H4 (cell line): Measurements from ENCODE around the gene TSSC4. TPM values are rescaled to one million over a fixed set of nuclear protein-coding genes. Genes with fewer than 3 reads are reported as not detected.

Experiments used
- DNase-seq: peaks from one replicate; pipeline ENCODE4 v3.0.0-alpha.2; 2015; ENCODE audit warnings: low spot score
- total RNA-seq: library from RNA; depleted of rRNA; stranded (reverse); fragments of >200 nt; shearing (Covaris generic); gene quantifications from 2 replicates; pipeline ENCODE4 v1.2.3, GENCODE V29; 2014

Gene TSSC4
- total RNA-seq, 1 experiment from 2014 or later = 32.8 TPM

DNA sequence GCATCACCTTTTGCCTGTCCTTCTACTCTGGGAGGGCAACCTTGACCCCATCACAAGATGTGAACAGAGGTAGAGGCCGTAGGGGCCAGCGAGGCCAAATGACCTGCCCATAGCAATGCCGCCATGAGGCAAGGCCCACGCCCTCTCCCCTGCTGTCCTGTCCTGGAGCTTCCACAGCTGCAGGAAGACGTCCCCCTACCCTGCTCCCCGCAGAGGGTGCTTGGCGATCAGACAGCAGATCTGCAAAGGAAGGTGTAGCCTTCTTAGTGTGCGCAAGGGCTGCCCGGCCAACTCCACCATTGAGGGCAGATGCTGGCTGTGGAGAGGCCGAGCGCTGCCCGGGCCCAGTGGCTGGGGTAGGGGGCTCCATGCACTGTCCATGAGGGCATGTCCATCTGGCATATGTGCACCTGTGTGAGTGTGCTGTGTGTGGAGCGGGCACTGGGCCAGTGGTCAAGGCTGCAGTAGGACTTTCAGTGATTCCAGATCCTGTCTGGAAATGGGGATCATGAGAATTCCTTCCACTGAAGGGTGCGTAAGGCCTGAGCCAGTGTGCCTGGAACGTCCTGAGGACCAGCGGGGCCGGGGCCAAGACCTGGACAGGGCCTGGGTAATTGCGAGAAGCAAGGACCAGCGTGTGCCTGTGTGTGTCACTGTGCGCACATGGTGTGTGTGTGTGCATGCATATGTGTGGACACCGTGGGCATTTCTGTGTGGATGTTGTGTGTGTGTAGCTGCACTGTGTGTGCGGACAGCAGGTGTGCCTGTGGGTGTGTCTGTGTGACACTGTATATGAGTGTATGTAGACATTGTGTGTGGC is 32.8 kb downstream of the TSSC4 start:
- no peak for DNase-seq

DNA sequence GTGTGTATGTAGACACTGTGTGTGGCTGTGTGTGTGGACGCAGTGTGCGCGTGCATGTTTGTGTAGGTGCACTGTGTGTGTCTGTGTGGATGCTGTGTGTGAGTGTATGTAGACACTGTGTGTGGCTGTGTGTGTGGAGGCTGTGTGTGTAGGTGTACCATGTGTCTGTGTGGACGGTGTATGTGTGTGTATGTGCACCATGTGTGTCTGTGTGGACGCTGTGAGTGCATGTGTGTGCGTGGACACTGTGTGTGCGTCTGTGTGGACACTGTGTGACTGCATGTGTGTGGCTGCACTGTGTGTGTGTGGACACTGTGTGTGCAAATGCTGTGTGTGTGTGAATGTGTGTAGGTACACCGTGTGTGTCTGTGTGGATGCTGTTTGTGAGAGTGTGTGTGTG is 33.5 kb downstream of the TSSC4 start:
- DNase-seq = no peak

DNA sequence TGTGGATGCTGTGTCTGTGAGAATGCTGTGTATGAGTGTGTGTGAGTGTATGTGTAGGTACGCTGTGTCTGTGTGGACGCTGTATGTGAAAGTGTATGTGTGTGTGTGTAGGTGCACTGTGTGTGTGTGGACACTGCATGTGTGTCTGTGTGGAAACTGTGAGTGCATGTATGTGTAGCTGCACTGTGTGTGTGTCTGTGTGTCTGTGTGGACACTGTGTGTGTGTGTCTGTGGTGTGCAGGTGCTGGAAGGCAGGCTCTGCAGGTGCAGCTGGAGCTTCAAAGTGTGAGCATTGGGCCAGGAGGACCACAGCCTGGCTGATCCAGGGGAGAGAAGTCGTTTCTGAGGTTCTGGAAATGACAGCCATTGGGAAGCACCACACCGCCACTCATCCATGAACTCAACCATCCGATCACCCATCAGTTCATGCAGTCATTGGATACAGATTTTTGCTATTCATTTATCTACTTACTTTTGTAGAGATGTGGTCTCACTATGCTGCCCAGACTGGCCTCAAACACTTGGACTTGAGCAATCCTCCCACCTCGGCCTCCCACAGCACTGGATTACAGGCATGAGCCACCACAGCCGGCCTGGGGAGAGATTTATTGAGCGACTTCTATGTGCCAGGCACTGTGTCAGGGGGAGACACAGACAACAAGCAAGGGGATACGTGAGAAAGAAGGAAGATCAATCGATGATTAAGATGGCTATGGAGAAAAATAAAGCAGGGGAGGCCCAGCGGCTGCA is 34.1 kb downstream of the TSSC4 start:
- DNase-seq = no peak

DNA sequence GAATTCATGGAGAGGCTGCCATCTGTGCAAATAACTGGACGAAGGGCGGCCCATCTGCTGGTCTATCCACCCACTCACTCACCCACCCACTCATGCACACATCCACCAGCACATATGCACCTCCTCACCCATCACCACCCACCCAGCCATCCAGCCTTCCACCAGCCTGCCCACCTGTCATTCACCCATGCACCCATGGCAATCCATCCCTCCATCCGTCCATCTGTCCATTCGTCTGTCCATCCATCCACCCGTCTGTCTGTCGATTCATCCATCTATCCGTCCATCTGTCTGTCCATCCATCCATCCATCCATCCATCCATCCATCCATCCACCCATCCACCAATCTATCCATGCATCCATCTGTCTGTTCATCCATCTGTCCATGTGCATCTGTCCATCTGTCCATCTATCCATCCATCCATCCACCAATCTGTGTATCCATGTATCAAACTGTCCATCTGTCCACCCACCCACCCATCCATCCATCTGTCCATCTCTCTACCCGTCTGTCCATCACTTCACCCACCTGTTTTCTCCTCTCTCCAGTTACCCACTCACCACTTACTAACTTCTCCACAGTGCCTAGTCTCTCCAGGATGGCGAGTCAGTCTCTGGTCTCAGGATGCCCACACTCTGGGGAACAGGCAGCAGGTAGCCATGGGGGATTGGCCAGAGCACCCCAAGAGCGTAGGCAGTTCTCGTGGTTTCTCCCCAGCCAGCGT is 34.9 kb downstream of the TSSC4 start:
- DNase-seq = no peak

DNA sequence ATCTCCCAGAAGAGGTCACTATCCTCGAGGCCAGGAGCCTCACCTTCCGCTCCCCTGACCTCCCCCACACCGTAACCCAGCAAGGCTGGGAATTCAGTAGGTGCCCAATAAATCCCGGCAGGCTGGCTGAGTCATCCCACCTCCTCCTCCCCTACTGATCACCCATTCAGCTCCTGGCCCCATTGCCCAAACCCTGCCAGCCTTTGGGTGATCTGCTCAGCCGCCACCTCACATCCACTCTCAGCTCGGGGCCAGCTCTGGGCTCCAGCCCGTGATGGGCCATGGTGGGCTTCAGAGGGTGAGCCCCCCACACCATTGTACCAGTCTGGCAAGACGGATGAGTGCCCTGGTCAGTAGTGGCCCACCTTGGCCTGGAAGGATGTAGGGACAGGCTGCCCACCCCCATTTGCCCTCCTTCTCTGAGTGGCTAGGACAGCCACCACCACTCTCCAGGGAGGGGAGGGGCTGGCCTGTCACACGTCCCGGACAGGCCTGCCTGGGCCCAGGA is 35.5 kb downstream of the TSSC4 start:
- no peak for DNase-seq

DNA sequence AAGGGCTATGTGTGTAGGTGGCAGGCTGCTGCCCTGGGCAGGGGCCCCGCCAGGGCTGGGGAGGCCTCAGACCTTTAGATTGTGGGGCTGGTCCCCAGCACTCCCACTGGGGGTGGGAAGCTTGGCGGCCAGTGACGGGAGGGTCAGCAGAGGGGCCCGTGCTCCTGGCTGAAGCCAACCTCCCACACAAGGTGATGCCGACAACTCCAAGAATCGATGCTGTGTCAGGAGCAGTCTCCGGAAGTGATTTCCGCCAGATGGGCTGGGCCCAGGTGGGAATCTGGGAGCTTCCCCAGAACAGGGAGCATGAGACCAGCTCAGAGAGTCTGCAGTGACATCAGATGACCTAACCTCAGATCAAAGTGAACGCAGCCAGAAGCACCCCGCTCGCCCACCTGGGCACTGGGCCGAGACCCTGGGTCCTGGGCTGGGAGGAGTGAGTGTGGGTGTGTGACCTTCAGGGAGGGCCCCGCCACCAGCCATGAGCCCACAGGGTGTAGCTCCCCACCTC is 36.0 kb downstream of the TSSC4 start:
- no peak for DNase-seq

DNA sequence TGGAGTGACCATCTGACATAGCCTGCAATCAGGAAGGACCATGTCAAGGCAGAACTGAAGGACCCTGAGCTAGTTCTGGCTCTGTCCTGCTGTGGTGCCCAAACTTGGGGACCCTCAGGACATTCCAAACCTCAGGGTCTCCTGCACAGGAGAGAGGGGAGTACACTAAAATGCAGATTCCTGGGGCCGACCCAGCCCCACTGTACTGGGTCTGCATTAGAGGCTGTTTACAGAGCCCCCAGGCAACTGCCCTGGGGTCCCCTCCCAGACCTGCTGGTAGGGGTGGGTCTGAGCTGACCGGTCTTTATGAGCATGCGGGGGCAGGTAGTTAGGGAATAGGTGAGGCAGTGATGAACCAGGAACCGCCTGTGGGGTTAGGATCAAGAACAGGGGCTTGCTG is 37.0 kb downstream of the TSSC4 start:
- no peak for DNase-seq

DNA sequence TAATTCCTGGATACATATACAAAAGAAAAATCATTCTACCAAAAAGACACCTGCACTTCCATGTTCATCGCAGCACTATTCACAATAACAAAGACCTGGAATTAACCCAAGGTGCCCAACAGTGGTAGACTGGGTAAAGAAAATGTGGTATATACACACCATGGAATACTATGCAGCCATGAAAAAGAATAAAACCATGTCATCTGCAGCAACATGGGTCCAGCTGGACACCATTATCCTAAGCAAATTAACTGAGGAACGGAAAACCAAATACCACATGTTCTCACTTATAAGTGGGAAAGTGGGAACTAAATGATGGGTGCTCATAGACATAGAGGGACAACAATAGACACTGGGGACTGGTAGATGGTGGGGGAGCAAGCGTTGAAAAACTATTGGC is 39.3 kb downstream of the TSSC4 start:
- DNase-seq = no peak

DNA sequence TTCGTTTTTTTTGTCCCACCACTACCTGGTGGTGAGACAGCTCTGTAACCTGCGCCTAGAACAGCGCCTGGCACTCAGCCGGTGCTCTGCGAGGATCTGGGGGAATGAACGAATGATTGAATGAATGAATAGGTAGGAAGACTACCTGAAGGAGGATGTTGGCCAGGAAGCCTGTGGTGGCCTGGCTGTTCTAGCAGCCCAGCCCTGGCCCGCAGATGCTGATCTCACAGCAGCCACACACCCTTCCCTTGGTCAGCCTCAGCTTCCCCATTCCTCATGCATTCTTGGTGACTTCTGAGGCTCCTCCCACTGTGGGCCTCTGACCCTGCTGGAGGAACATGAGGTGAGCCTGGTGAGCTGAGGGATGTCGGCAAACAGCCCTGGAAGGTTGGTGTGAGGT is 40.1 kb downstream of the TSSC4 start:
- DNase-seq = no peak

DNA sequence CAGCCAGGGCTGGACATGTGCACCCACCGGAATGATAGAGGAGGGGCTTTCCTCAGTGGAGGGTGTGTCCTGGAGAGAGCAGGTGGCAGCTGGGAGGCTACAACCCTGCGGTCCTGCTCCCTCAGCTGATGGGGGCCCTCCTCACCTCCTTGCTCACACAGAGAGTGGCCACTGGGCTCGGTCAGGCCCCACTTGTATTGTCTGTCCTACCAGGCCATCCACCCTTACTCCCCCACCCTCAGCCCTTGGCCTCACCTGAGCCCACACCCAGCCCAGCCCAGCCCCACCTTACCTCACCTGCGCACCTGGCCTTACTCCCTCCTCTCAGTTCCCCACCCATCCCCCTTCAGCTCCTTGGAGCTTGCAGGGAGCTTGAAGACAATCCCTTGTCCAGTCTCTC is 40.6 kb downstream of the TSSC4 start:
- DNase-seq = no peak

DNA sequence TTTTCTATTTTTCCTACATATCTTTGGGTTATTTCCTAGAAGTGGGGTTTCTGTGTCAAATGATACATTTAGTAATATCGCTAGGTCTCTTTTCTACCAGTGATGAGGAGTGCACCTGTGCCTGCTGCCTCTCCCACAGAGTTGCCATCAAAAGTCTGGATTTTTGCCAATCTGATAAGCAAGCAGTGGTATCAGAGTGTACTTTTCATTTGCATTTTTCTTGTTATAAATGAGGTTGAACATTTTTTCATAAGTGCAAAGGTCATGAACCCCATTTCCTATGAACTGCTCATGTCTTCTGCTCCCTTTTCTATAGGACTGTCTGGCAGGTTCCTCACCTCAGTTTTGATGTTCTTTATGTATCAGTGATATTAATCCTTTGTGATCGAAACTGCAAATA is 42.0 kb downstream of the TSSC4 start:
- DNase-seq = no peak

DNA sequence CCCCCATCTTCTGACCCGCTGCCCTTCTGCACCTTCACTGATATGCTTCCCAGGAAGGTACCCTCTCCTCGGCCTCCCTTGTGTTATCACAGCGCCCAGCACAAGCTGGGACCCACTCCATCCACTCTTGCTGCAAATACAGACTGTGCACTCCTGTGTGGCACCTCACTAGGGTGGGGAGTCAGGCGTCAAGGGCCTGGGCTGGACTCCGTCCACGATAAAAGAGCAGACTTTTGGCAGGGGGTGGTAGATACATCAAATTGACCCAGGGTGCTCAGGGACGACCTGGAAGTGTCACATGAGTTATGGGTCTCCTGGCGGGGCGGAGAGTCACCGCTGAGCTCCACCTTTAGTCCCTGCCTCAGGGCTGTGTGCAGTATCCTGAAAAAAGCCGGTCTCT is 42.9 kb downstream of the TSSC4 start:
- DNase-seq = no peak

DNA sequence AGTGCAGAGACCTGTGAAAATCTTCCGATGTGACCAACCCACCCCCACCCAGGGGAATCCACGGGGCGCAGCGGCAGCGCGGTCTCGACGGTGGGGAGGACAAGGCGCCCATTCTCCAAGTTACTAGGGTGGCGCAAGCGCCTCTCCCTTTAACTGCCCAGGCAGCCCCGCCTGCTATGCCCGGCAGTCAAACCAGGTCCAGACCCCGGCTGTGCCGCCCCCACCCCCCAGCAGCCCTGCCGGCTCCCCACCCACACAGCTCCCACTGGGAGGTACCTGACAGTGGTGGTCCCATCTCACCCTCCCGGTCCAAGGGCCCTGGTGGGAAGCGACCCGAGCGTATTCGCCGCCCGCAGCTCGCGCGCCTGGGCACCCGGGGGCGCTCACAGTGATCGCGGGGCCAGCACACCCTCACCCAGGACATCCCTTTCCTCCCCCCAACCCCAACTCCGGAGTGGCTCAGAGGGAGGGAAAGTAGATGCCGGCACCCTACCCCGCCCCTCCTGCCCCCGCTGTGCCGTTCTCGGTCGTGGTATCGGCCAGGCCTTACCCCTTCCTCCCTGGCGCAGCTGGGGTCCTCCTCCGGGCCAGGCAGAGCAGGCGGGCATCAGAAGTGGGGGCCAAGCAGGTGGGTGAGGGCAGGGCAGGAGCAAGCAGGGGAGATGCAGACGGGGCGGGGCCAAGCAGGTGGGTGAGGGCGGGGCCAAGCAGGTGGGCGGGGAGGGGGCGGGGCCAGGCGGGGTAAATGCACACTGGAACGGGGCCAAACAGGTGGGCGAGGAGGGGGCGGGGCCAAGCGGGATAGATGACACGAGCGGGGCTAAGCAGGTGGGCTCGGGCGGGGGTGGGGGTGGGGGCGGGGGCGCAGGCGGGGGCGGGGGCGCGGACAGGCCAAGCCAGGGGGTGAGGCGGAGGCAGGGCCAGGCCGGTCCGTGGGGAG is 43.6 kb downstream of the TSSC4 start, which contains the start of gene TRPM5:
Gene TRPM5 (minus strand): TSS at position 634 of the 940 bp plus-strand sequence. CDS start 21,478 bp downstream, outside the sequence.
- no peak for DNase-seq

DNA sequence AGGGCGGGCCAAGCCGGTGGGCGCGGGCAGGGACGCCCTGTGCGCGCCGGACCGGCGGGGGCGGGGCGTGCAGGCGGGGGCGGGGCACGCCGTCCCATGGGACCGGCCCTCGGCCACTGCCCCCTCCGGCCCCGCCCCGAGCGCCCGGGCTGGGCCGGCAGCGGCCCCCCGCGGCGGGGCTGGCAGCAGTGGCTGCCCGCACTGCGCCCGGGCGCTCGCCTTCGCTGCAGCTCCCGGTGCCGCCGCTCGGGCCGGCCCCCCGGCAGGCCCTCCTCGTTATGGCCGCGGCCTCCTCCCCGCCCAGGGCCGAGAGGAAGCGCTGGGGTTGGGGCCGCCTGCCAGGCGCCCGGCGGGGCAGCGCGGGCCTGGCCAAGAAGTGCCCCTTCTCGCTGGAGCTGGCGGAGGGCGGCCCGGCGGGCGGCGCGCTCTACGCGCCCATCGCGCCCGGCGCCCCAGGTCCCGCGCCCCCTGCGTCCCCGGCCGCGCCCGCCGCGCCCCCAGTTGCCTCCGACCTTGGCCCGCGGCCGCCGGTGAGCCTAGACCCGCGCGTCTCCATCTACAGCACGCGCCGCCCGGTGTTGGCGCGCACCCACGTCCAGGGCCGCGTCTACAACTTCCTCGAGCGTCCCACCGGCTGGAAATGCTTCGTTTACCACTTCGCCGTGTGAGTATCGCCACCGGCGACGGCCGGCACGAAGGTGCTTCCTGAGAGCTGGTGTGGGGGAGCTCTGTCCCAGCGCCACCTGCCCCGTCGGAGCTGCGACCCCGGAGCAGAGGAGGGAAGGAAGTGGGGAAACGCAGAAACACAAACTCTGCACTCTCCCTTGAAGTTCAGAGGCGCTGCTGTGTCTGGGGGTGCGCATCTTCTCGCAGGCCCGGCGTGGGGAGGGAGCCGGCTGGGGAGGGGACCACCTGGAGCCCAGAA is 44.5 kb downstream of the TSSC4 start, which contains the start of gene KCNQ1:
Gene KCNQ1 (plus strand): TSS at position 188 of the 925 bp plus-strand sequence. CDS start 91 bp downstream, at position 279.
- DNase-seq = no peak

DNA sequence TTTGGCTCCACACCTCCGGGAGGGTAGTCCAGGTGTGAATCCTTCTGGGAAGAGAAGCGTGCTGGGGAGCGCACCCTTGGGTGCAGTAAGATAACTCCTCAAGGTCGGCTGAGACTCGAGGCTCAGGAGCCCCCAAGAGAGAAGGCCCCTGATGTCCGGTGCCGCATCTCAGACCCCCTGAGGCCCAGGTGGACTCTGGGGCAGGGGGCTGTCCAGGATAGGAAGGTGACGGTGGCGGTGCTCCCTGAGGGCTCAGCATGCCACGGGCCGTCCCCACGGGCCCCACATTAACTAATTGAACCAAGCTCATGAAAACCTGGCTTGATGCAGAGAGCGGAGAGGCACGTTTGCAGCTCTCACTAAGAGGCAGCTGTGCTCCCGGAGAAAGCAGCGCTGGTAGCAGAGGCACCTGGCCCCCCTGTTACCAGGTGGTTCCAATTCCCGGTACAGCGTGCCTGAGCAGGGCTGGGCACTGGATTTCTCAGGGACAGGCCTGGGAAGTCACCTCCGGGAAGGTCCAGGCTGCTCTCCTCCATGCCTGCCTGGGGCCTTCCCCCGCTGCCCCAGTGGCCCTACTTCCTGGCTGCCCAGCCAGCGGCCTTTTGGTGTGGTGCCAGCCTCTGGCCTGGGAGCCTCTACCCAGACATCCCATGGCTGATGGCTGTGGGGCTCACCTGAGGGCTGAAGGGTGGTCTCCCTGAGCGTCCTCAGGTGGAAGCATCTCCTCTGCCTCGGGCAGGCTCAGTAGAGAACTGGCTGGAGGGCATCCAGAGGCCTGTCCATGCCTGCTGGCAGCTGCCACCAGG is 45.4 kb downstream of the TSSC4 start:
- no peak for DNase-seq

DNA sequence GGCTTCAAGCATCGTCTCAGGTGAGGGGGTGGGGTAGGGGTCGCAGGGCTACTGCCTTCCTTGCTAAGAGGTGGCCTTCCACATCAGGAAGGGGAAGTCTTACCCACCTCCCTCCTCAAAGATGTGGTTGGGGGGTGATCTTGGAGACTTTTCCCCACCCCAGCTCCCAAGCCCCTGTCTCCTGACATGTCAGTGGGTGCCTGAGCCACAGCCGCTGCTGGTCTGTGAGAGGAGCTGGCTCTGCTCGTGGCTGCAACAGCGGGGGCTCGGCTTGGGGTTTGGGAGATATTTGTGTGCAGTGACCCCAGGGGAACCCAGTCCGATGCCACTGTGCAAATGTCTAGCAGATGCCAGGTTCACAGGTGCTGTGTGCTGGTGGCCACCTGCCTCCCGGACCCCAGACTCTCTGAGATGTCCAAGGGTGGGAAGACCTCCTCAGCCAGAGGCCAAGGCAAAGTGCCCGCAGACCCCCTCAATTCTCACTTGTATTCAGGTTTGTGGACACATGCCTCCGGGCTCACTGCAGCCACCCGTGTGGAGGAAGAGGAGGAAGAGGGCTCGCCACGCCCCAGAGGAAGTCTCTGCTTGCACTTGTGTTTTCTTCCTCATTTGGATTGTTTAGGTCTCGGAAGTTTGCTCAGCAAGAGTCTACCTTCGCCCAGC is 46.2 kb downstream of the TSSC4 start:
- DNase-seq = no peak

DNA sequence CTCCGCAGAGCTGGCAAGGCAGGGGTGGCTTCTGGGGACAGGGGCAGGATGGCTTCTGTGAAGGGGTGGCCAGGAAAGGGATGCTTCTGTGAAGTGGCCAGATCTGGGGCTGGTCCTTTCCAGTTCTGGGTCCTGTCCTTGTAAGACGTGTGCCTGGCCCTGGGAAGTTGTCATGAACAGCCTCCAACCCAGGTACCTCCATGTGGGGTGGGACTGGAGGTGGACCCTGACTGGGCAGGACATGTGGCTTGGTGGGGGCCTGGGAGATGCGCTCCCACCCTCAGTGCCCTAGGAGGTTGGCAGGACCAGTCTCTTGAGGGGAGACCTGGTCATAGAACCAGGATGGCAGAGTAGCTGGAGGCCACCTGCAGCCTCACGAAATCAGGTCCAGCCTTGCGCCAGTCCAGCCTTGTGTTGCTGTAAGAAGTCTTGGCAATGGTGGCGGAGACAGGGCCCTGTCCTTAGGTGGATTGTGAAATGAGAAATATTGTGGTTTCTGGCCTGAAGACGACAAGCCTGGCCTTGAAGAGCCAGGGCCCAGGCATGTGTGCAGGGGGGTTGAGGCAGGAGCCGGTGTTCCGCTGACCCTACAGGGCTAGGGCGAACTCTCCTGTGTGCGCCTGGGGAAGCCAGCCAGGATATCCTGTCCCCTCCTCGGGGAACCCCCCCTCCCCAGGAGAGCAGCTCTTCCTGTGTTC is 46.9 kb downstream of the TSSC4 start:
- no peak for DNase-seq
